CD14-positive monocyte (primary cell): ENCODE results near the gene RTL9. TPM values are rescaled to one million over a fixed set of nuclear protein-coding genes. Genes with fewer than 3 reads are reported as not detected.

Source experiments
- DNase-seq, 3 donors: peaks; one replicate each; pipeline ENCODE4 v3.0.0-alpha.2; 2011 to 2022
- H2AFZ ChIP-seq: 2 replicates; pipeline ENCODE4 v1.6.0; 2012; ENCODE audit warnings: mild to moderate bottlenecking, low read depth, low read length, inconsistent platforms; ENCODE audit not compliant: insufficient read depth, poor library complexity, severe bottlenecking
- H3K27ac ChIP-seq, 2 donors: 1 replicate in 1 of 2; 2 replicates in 1 of 2; pipeline ENCODE4 v1.5.1; 2012 to 2013; ENCODE audit warnings: low read length in 2 of 2, control low read depth in 1 of 2, inconsistent platforms in 1 of 2, low read depth in 1 of 2, mild to moderate bottlenecking in 1 of 2
- H3K27me3 ChIP-seq, 2 donors: one replicate each; pipeline versions ENCODE4 v1.6.0 to v1.6.1; 2011 to 2013; ENCODE audit warnings: low read length in 2 of 2; ENCODE audit not compliant: control insufficient read depth in 2 of 2, insufficient read depth in 2 of 2
- H3K36me3 ChIP-seq, 2 donors: replicated peaks in 1 of 2; 1 replicate in 1 of 2; 2 replicates in 1 of 2; pipeline versions ENCODE4 v1.5.1 to v1.6.1; 2012 to 2013; ENCODE audit warnings: low read length in 2 of 2, control low read depth in 1 of 2, inconsistent platforms in 1 of 2, mild to moderate bottlenecking in 1 of 2; ENCODE audit not compliant: insufficient read depth in 2 of 2, control insufficient read depth in 1 of 2
- H3K4me1 ChIP-seq, 2 donors: 1 replicate in 1 of 2; 2 replicates in 1 of 2; pipeline versions ENCODE4 v1.5.1 to v1.6.1; 2012 to 2013; ENCODE audit warnings: low read length in 2 of 2, control low read depth in 1 of 2, inconsistent platforms in 1 of 2, mild to moderate bottlenecking in 1 of 2, moderate library complexity in 1 of 2; ENCODE audit not compliant: insufficient read depth in 2 of 2, control insufficient read depth in 1 of 2
- H3K4me2 ChIP-seq: replicated peaks from 2 replicates; pipeline ENCODE3; 2012; ENCODE audit warnings: low read length, moderate library complexity, mild to moderate bottlenecking; ENCODE audit not compliant: poor library complexity, severe bottlenecking; ENCODE audit errors: extremely low read depth
- H3K4me3 ChIP-seq, 3 experiments: fragments of 200-600 bp in 1 of 3; sonication (generic) in 1 of 3; replicated peaks in 1 of 3; 1 replicate in 2 of 3; 2 replicates in 1 of 3; pipeline ENCODE4 v1.5.1; 2011 to 2013; ENCODE audit warnings: low read length in 3 of 3, mild to moderate bottlenecking in 3 of 3, control low read depth in 2 of 3, low read depth in 2 of 3, inconsistent platforms in 1 of 3, moderate library complexity in 1 of 3
- H3K79me2 ChIP-seq: 2 replicates; pipeline ENCODE4 v1.6.0; 2012; ENCODE audit warnings: mild to moderate bottlenecking, control low read depth, inconsistent platforms, low read length, moderate library complexity; ENCODE audit not compliant: insufficient read depth
- H3K9ac ChIP-seq: 2 replicates; pipeline ENCODE4 v1.6.0; 2017; ENCODE audit warnings: low read length, mild to moderate bottlenecking; ENCODE audit not compliant: insufficient read depth, poor library complexity, severe bottlenecking
- H3K9me3 ChIP-seq, 2 donors: replicated peaks in 1 of 2; 1 replicate in 1 of 2; 2 replicates in 1 of 2; pipeline versions ENCODE4 v1.5.1 to v1.6.1; 2012 to 2013; ENCODE audit warnings: low read length in 2 of 2, control low read depth in 1 of 2; ENCODE audit not compliant: control insufficient read depth in 1 of 2, insufficient read depth in 1 of 2
- H4K20me1 ChIP-seq: 2 replicates; pipeline ENCODE4 v1.6.0; 2012; ENCODE audit warnings: mild to moderate bottlenecking, low read length, control low read depth, moderate library complexity; ENCODE audit not compliant: insufficient read depth
- H3K27ac Mint-ChIP-seq, 7 donors: one replicate each; pipeline ENCODE4 v1.8.0; 2020; ENCODE audit warnings: mild to moderate bottlenecking in 7 of 7, mixed read lengths in 7 of 7, moderate library complexity in 6 of 7, inconsistent platforms in 2 of 7
- H3K27me3 Mint-ChIP-seq, 3 donors: one replicate each; pipeline ENCODE4 v1.8.0; 2021 to 2022; ENCODE audit warnings: low read depth in 3 of 3, mild to moderate bottlenecking in 3 of 3, mixed read lengths in 3 of 3, moderate library complexity in 3 of 3, inconsistent platforms in 1 of 3
- H3K36me3 Mint-ChIP-seq, 2 donors: one replicate each; pipeline ENCODE4 v1.8.0; 2020; ENCODE audit warnings: mixed read lengths in 2 of 2, inconsistent platforms in 1 of 2, mild to moderate bottlenecking in 1 of 2
- H3K4me1 Mint-ChIP-seq: one replicate; pipeline ENCODE4 v1.8.0; 2020; ENCODE audit warnings: mild to moderate bottlenecking, mixed read lengths
- H3K4me3 Mint-ChIP-seq, 2 donors: one replicate each; pipeline ENCODE4 v1.8.0; 2020; ENCODE audit warnings: mild to moderate bottlenecking in 2 of 2, mixed read lengths in 2 of 2, moderate library complexity in 1 of 2
- H3K9me3 Mint-ChIP-seq, 7 donors: one replicate each; pipeline ENCODE4 v1.8.0; 2020 to 2022; ENCODE audit warnings: mixed read lengths in 7 of 7, mild to moderate bottlenecking in 6 of 7, moderate library complexity in 6 of 7, inconsistent platforms in 2 of 7
- CTCF ChIP-seq: fragments of 200-600 bp; IDR thresholded peaks from one replicate; pipeline ENCODE4 v1.8.0; 2022; ENCODE audit warnings: antibody characterized with exemption, mild to moderate bottlenecking
- WGBS: methylation state at CpG from one replicate; pipeline ENCODE4 v1.1.5; 2013; ENCODE audit warnings: missing lambda C conversion rate; ENCODE audit not compliant: insufficient coverage; 5-methylcytosine and 5-hydroxymethylcytosine counted together
- intact Hi-C, 2 donors: fragments of 100-400 bp; cut with micrococcal nuclease; formaldehyde crosslinking; loops; one replicate each; pipeline versions ENCODE4 v1.15.0 to v1.15.1; 2023
- polyA plus RNA-seq, 3 donors: library from polyadenylated mRNA; depleted of rRNA in 1 of 3; unstranded in 2 of 3; stranded (reverse) in 1 of 3; fragments of 300-500 nt in 2 of 3; fragments of >200 nt in 1 of 3; fragmentation: Illumina TruSeq in 2 of 3; gene quantifications; 1 replicate in 2 of 3; 2 replicates in 1 of 3; pipeline ENCODE4 v1.2.3, GENCODE V29; 2012 to 2021

RTL9 gene
- polyA plus RNA-seq, 3 donors, result not detected

DNA sequence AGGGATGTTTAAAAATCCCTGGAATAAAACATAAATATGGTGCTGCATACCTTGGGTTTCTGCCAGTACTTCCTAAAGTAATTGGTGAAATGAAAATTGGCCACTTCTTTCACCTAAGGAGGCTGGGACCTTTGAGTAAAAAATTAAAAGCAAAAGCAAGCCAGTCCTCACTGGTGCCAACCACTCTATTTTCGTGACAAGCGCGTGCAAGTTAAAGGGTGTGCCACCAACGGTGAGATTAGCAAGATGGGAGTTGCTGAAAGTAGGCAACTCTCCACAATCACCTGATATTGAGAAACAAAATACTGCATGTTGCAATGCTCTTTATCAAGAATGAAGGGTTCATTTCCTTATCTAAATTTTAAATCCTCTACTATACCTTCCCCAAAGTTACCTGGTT is 19.7 kb upstream of the RTL9 start:
- no peaks in the 10 kb centered on the region for H3K4me1 ChIP-seq
- Mint-ChIP-seq H3K27ac (no peak overlapping the region), H3K36me3 (no peaks in the 10 kb centered on the region), H3K9me3 (peaks cover 0 to 3% (median 0%) of the 10 kb centered on the region in 7 donors), H3K27me3 (peaks cover 0 to 5% (median 1%) of the 10 kb centered on the region in 3 donors), H3K4me3 (no peak overlapping the region), H3K4me1 (no peaks in the 10 kb centered on the region)
- H3K9ac ChIP-seq, result no peak overlapping the region
- intact Hi-C loops, result no loop called here
- no peak overlapping the region for H3K4me3 ChIP-seq
- no peak overlapping the region for H3K4me2 ChIP-seq
- no peaks in the 10 kb centered on the region for H4K20me1 ChIP-seq
- TF ChIP-seq CTCF, result no peak
- H3K27ac ChIP-seq, result no peak overlapping the region
- no peaks in the 10 kb centered on the region for H3K27me3 ChIP-seq
- H3K9me3 ChIP-seq, result no peaks in the 10 kb centered on the region
- H3K36me3 ChIP-seq, result no peaks in the 10 kb centered on the region
- WGBS, result no CpG with 5 or more reads among the region's 4 CpGs
- H3K79me2 ChIP-seq, result no peaks in the 10 kb centered on the region
- no peak overlapping the region for H2AFZ ChIP-seq
- DNase-seq, result no peak

- intact Hi-C loops, result no loop called here
- Histone ChIP-seq H2AFZ (no peak overlapping the region), H3K36me3 (no peaks in the 10 kb centered on the region), H4K20me1 (no peaks in the 10 kb centered on the region), H3K4me2 (no peak overlapping the region), H3K27ac (no peak overlapping the region), H3K4me3 (no peak overlapping the region), H3K4me1 (no peaks in the 10 kb centered on the region), H3K9ac (no peak overlapping the region), H3K9me3 (no peaks in the 10 kb centered on the region), H3K27me3 (no peaks in the 10 kb centered on the region), H3K79me2 (no peaks in the 10 kb centered on the region)
- DNase-seq, result no peak
- Mint-ChIP-seq H3K4me3 (no peak overlapping the region), H3K27ac (no peak overlapping the region), H3K36me3 (no peaks in the 10 kb centered on the region), H3K27me3 (peaks cover 0 to 5% (median 1%) of the 10 kb centered on the region in 3 donors), H3K9me3 (peaks cover 0 to 3% (median 0%) of the 10 kb centered on the region in 7 donors), H3K4me1 (no peaks in the 10 kb centered on the region)
- TF ChIP-seq CTCF, result no peak
- WGBS, result 100% methylated on average over 1 of the region's 11 CpGs
These were observed 17.2 kb upstream of the RTL9 start for GRCh38 chrX:110341189-110342035.
